HG03460 (cell line): Measurements from ENCODE around the gene CDR2L.
"Not testable (repeated sequence)": the region's sequence is repeated elsewhere in the genome, so short reads cannot be mapped to it uniquely, and the experiment has no call there.

Experiments used
- ATAC-seq: cut with Tn5 transposase; IDR thresholded peaks from one replicate; pipeline ENCODE4 v1.9.1; 2021; ENCODE audit not compliant: unreplicated experiment

Gene CDR2L

GRCh38 chr17:74957935-74958740, 29.3 kb upstream of the CDR2L start:
- ATAC-seq, result no peak

DNA sequence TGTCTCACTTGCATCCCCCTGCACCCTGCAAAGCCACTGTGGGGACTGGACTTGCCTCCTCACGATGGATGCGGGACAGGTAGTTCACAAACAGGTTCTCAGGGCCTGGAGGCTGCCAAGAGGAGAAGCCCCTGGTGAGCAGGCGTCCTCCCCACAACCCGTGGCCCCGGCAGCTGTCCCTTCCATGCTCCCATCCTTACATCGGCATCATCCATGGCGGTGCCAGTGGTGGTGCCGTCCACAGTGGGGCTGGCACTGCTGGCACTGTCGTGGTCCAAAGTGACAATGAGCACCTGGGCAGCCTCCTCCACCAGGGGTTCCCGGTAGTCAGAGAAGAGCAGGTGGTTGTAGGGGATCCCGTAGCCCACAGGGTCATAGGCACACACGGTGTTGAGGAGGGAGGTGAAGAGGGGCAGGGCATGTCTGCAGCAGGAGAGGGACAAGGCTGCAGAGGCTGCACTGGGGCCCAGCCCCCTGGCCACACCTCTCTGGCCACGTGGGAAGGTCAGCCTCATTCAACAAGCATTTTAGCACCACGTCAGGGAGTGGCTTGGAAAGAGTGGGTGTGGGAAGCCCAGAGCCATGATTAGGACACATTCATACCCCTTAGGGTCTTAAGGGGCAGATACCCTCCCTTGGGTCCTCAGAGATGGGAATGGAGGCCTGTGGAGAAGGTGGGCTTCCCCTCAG, 27.5 kb upstream of the CDR2L start:
- ATAC-seq, result no peak

- ATAC-seq, result no peak
Observed at GRCh38 chr17:74960570-74961342, 26.7 kb upstream of the CDR2L start.

DNA sequence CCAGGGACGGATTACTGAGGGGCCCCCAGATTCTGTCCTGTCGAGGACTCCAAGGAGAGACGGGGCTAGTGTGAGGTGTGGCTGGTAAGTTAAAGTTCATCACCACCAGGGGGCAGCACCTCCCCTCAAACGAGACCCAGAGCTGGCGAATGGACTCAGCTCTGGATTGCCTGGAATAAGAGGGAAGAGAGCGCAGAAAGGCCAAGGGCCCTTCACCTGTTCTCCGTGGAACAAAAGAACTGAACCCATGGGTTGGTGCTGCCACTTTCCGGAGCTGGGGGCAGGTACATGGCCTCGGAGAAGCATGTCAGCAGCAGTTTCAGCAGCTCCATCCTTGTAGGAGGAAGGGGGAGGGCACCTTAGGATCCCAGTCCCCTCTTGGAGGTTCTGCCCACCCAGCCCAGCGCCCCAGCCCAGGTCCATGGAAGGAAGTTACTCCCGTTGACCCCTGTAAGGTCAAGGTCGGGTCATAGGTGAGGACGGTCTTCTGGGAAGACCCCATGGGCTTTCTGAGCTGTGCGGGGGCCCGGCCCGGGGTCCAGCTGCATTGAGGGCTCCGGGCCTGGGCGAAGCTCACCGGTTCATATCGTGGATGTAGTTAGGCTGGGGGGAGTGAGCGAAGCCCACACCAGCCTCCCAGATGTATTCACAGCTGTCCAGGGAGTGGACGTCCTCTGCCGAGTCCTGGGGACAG, 25.6 kb upstream of the CDR2L start:
- no peak for ATAC-seq

DNA sequence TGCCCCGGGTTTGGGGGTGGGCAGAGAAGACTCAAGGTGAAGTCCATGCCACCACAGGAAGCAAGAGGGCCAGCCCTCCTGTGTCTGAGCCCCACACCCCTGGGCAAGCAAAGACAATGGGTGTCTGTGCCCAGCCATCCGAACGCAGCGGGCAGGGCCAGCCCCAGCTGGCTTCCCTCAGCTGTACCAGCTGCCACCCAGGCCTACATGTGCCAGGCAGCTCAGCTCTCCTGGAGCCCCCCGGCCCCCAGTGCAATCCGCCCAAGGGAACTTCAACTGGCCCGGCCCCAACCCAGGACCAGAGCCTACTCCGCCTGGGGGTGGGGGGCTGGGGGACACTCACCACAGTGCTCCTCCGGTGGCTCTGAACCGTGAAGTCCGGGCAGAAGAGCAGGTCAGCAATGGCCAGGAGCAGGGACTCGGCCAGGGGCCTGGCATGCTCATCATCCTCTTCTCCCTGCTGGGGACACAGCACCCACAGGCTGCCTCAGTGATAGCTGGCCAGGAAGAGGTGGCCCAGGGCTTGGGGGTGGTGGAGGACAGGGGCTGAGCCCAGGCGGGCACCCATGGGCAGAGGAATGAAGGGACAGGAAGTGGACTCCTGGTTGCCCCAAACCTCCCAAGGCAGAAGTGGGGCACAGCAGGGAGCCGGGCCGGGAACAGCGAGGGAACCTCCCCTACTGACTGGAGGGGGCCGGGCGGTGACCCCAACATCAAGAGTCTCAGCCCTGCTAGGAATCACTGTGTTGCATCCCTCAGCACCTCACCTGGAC, 24.6 kb upstream of the CDR2L start:
- no peak for ATAC-seq

DNA sequence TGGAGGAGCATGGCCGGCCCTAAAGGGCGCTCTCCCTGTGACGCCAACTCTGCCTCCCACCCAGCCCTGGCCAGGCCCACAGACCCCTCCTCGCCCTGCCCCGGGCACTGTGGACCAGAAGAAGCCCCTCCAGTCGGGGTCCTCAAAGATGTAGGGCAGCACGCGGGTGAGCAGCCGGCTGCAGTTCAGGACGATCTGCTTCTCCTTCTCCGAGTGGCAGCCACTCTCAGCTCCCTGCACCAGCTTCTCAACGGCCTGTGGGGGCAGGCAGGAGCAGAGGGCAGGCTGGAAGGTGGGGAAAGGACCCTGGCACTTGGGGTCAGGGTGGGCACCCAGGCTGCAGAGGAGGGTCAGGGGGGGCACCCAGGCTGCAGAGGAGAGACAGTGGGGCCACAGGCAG, 23.8 kb upstream of the CDR2L start:
- ATAC-seq, result no peak

GRCh38 chr17:74964246-74964761, 23.1 kb upstream of the CDR2L start:
- ATAC-seq, result no peak

GRCh38 chr17:74964988-74965622, 22.3 kb upstream of the CDR2L start:
- ATAC-seq, result no peak

- ATAC-seq, result no peak
Observed at GRCh38 chr17:74968361-74968780, 19.1 kb upstream of the CDR2L start.

DNA sequence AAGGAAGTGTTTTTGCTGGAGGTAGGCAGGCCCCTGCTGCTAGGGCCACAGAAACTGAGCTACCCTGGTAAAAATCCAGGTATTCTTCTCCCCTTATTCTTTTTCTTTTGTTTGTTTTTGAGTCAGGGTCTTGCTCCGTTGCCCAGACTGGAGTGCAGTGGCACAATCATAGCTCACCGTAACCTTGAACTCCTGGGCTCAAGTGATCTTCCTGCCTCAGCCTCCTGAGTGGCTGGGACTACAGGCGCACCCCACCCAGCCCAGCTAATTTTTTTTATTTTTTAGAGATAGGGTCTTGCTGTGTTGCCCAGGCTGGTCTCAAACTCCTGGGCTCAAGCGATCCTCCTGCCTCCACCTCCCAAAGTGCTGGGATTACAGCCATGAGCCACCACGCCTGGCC, 17.9 kb upstream of the CDR2L start:
- not testable (repeated sequence) for ATAC-seq

GRCh38 chr17:74970395-74970794, 17.0 kb upstream of the CDR2L start:
- no peak for ATAC-seq

GRCh38 chr17:74971069-74971841, 16.2 kb upstream of the CDR2L start:
- ATAC-seq, result no peak

DNA sequence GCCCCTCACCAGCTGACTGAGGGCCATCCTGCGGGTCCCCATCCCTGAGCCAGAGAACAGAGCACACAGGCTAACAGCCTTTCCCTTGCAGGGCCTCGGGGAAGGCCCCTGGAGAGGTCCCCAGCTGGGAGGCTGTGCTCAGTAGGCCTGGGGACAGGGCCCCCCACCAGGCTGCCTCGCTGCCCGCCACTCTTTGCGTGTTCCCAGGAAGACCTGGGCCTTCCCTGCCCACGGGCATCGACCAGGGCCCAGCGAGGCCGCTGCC, 15.7 kb upstream of the CDR2L start:
- ATAC-seq, result no peak

DNA sequence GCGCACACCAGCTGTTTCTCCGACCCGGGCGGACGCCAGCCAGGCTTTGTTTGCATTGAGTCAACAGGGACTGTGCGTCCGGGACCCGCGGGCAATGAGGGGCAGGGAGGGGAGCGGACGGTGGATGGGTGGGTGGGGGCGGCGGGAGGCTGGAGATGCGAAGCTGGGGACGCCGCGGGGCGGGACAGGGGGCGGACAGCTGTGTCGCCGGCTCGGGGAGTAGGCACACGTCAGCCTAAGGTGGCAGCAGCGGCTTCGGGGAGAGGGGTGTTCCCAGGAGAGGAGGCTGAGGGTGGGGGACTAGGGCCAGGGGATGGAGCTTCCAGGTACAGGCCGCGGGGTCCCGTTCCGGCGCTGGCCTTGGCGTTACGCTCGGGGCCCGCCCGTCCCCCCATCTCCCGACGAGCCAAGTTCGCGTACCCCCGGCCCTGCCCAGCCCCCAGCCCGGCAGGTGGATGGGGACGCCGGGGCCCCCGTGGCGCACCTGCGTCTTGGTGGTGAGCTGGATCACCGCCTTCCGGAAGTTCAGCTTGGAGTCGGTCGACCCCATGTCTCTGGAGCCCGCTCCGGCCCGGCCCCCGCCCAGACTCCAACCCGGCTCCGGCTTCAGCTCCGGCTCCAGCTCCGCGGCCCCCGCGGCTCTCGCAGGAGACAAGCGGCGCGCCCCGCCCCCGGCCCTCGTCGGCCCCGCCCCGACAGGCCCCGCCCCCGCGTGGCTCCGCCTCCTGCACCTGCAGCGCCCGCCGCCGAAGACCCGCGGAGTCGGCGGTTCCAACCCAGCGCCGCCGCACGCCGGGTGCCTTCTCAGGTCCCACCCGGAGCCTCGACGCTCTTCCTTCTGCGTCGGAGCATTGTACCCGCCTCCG, 15.1 kb upstream of the CDR2L start, which contains the start of gene HID1:
TSS of gene HID1 (minus strand) at position 653 of the 866 bp plus-strand sequence. CDS start at position 550, 103 bp downstream.
- no peak for ATAC-seq

GRCh38 chr17:74972973-74973328, 14.5 kb upstream of the CDR2L start:
- no peak for ATAC-seq

GRCh38 chr17:74975943-74976342, 11.5 kb upstream of the CDR2L start:
- no peak for ATAC-seq

DNA sequence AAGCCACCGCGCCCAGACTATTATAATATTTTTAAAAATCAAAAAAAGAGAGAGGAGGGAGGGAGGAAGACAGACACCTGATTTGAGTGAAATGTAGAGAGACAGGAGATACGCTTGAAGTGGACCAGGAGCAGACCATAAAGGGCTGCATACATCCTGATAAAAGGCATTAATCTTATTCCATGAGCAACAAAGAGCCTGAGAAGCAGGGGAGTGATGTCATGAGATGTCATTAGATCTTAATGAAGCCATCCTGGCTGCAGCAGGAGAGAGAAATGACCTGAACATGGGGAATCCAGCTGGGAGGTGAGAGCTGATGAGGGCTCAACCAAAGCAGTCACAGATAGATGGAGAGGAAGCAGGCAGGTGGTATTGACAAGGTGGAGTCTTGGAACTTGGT, 9.6 kb upstream of the CDR2L start:
- no peak for ATAC-seq

DNA sequence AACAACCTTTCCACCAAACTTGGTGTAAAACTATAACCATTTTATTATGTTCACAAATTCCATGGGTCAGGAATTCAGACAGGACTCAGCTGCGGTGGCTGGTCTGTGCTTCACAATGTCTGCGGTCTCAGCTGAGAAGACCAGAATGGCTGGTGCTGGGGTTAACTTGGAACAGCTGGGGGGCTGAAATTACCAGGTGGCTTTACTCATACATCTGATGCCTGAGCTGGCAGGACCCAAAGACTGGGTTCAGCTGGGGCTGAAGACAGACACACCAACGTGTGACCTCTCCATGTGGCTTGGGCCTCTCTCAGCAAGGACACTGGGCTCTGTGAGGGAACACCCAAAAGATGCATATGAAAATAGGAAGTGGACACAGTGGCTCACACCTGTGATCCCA, 9.2 kb upstream of the CDR2L start:
- no peak for ATAC-seq
